Stomach (tissue), 4 donors: ENCODE data around the gene SCFD2.

ENCODE experiments used
- CTCF ChIP-seq, 7 experiments: fragments of 450-650 bp in 4 of 7; fragments of 200-600 bp in 3 of 7; sonication (generic) in 3 of 7; IDR thresholded peaks; one replicate each; pipeline ENCODE4 v1.5.1; 2016 to 2019; ENCODE audit warnings: antibody characterized with exemption in 7 of 7, control low read depth in 2 of 7, mild to moderate bottlenecking in 1 of 7
- POLR2AphosphoS5 ChIP-seq, 3 donors: sonication (generic); formaldehyde crosslinking; IDR thresholded peaks; one replicate each; pipeline ENCODE4 v1.6.1; 2016; ENCODE audit warnings: antibody characterized with exemption in 3 of 3

DNA sequence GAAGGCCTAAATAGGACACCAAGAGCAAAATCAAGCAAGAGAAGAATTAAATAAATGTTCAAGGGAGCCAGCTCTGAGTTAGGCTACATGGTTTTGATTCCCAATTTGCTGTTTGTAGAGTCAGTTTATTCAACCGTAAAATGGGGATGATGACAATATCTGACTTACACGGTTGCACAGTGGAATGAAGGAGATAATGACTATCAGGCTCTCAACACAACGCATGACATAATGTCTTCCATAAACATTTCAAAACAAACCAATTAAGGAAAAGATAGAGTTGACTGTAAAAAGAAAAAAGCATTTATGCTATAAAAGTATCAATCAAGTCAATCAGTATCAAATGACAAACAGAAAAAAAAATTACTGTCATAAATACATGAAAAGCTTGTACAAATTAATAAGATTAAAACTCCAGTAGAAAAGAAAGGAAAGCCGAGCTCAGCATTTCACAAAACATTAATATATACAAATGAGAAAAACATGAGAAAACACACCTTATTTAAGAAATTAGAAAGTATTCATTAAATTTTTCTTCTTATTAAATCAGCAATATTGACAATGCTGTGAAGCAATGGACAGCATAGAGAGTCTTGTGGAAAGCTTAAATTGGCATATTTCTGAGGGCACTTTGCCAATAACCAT is 179.0 kb downstream of the SCFD2 start:
- TF ChIP-seq CTCF (IDR thresholded peaks at IDR 0.05), result no peak
- TF ChIP-seq POLR2AphosphoS5 (IDR thresholded peaks at IDR 0.05), result no peak
